B cell (primary cell): ENCODE measurements around the gene ING4. TPM values are rescaled to one million over a fixed set of nuclear protein-coding genes. Genes with fewer than 3 reads are reported as not detected.

Experiments
- ATAC-seq: fragments of 200-7000 bp; cut with Tn5 transposase; one replicate; pipeline ENCODE4 v1.10.0; 2021; ENCODE audit warnings: low read depth, mild to moderate bottlenecking, moderate number of reproducible peaks, moderate library complexity
- CTCF ChIA-PET: fragments of 350-600 bp; sonication (Branson Sonifier 250); formaldehyde crosslinking; loops from one replicate; lab custom pipeline; 2021; ENCODE audit warnings: antibody characterized with exemption, inconsistent platforms; lab: Charles Lee
- POLR2A ChIA-PET: fragments of 350-600 bp; sonication (Branson Sonifier 250); formaldehyde crosslinking; loops from one replicate; lab custom pipeline; 2021; ENCODE audit warnings: antibody characterized with exemption; lab: Charles Lee
- DNase-seq: peaks from one replicate; pipeline ENCODE4 v3.0.0; 2013
- H2AFZ ChIP-seq: 2 replicates; pipeline ENCODE4 v1.6.1; 2012; ENCODE audit warnings: mild to moderate bottlenecking, low read depth, low read length; ENCODE audit not compliant: insufficient read depth, poor library complexity, severe bottlenecking
- H3K27ac ChIP-seq, 2 donors: 1 replicate in 1 of 2; 2 replicates in 1 of 2; pipeline ENCODE4 v1.5.1; 2012 to 2013; ENCODE audit warnings: low read length in 2 of 2, mild to moderate bottlenecking in 2 of 2, moderate library complexity in 1 of 2
- H3K27me3 ChIP-seq, 4 experiments: fragments of 200-600 bp in 1 of 4; sonication (generic) in 1 of 4; replicated peaks in 1 of 4; 1 replicate in 2 of 4; 2 replicates in 2 of 4; pipeline versions ENCODE4 v1.6.1 to v1.7.0; 2013 to 2016; ENCODE audit warnings: low read length in 3 of 4, mild to moderate bottlenecking in 2 of 4, mixed read lengths in 1 of 4, moderate library complexity in 1 of 4; ENCODE audit not compliant: insufficient read depth in 4 of 4, control insufficient read depth in 3 of 4; ENCODE audit errors: control extremely low read depth in 1 of 4
- H3K36me3 ChIP-seq, 2 experiments: replicated peaks in 1 of 2; 1 replicate in 1 of 2; 2 replicates in 1 of 2; pipeline versions ENCODE4 v1.6.1 to v1.7.1; 2013; ENCODE audit warnings: low read length in 1 of 2; ENCODE audit not compliant: insufficient read depth in 2 of 2, control insufficient read depth in 1 of 2; ENCODE audit errors: control extremely low read depth in 1 of 2, extremely low read depth in 1 of 2
- H3K4me1 ChIP-seq, 2 donors: fragments of 200-600 bp in 1 of 2; sonication (generic) in 1 of 2; 1 replicate in 1 of 2; 2 replicates in 1 of 2; pipeline versions ENCODE4 v1.5.1 to v1.6.1; 2013 to 2017; ENCODE audit warnings: low read length in 2 of 2; ENCODE audit not compliant: control insufficient read depth in 2 of 2, insufficient read depth in 2 of 2
- H3K4me2 ChIP-seq: replicated peaks from 2 replicates; pipeline ENCODE3; 2012; ENCODE audit warnings: mild to moderate bottlenecking, low read depth, low read length; ENCODE audit not compliant: poor library complexity, severe bottlenecking
- H3K4me3 ChIP-seq, 5 experiments: fragments of 200-600 bp in 1 of 5; sonication (generic) in 1 of 5; 1 replicate in 3 of 5; 2 replicates in 2 of 5; pipeline versions ENCODE4 v1.5.1 to v1.7.0; 2011 to 2016; ENCODE audit warnings: low read length in 4 of 5, mild to moderate bottlenecking in 4 of 5, low read depth in 2 of 5, control low read depth in 1 of 5, moderate library complexity in 1 of 5; ENCODE audit not compliant: insufficient read depth in 1 of 5; ENCODE audit errors: control extremely low read depth in 1 of 5, extremely low read depth in 1 of 5
- H3K79me2 ChIP-seq: fragments of 200-600 bp; sonication (generic); one replicate; pipeline ENCODE4 v1.6.0; 2016; ENCODE audit warnings: low read length; ENCODE audit not compliant: control insufficient read depth, insufficient read depth
- H3K9ac ChIP-seq: fragments of 200-600 bp; sonication (generic); 2 replicates; pipeline ENCODE4 v1.6.1; 2017; ENCODE audit warnings: mild to moderate bottlenecking, low read length, moderate library complexity
- H3K9me3 ChIP-seq, 3 donors: one replicate each; pipeline versions ENCODE4 v1.6.1 to v1.7.1; 2013; ENCODE audit warnings: low read length in 2 of 3; ENCODE audit not compliant: control insufficient read depth in 2 of 3, insufficient read depth in 1 of 3; ENCODE audit errors: control extremely low read depth in 1 of 3
- H4K20me1 ChIP-seq: 2 replicates; pipeline ENCODE4 v1.6.0; 2012; ENCODE audit warnings: mild to moderate bottlenecking, low read length; ENCODE audit not compliant: insufficient read depth, control insufficient read depth, poor library complexity, severe bottlenecking
- H3K27ac Mint-ChIP-seq: one replicate; pipeline ENCODE4 v1.8.0; 2021; ENCODE audit warnings: mixed read lengths
- H3K27me3 Mint-ChIP-seq: one replicate; pipeline ENCODE4 v1.8.0; 2021; ENCODE audit warnings: mixed read lengths
- H3K4me1 Mint-ChIP-seq: one replicate; pipeline ENCODE4 v1.8.0; 2021; ENCODE audit warnings: mixed read lengths
- H3K4me3 Mint-ChIP-seq: one replicate; pipeline ENCODE4 v1.8.0; 2021; ENCODE audit warnings: mixed read lengths
- H3K9me3 Mint-ChIP-seq: one replicate; pipeline ENCODE4 v1.8.0; 2022; ENCODE audit warnings: mixed read lengths; ENCODE audit not compliant: insufficient read depth
- EZH2 ChIP-seq: IDR thresholded peaks from 2 replicates; pipeline ENCODE4 v1.6.1; 2012; ENCODE audit warnings: borderline replicate concordance, low read depth, mild to moderate bottlenecking, moderate library complexity, low read length; ENCODE audit not compliant: insufficient read depth, poor library complexity, severe bottlenecking
- WGBS: methylation state at CpG from one replicate; pipeline ENCODE4 v1.1.5; 2013; ENCODE audit warnings: missing lambda C conversion rate; ENCODE audit not compliant: insufficient coverage; 5-methylcytosine and 5-hydroxymethylcytosine counted together
- intact Hi-C: fragments of 100-400 bp; cut with micrococcal nuclease; formaldehyde crosslinking; loops from one replicate; pipeline ENCODE4 v1.10.0; 2022
- polyA plus RNA-seq: library from polyadenylated mRNA; depleted of rRNA; stranded (reverse); fragments of >200 nt; gene quantifications from 2 replicates; pipeline ENCODE4 v1.2.3, GENCODE V29; 2012
- total RNA-seq, 2 donors: library from RNA; stranded (reverse); fragments of 120-200 nt in 1 of 2; gene quantifications; 1 replicate in 1 of 2; 2 replicates in 1 of 2; pipeline versions ENCODE4 v1.2.3 to v1.2.4, GENCODE V29; 2013 to 2022
- TF ChIP-seq, protein P1 (sequence below): fragments of 200-600 bp; IDR thresholded peaks from one replicate; pipeline ENCODE4 v1.8.0; 2022; ENCODE audit warnings: antibody characterized with exemption, mild to moderate bottlenecking

The ING4 gene
- total and polyA plus RNA-seq, 2 donors (not counting 1 experiment from before 2014, with no cell fraction given), result 81.1 to 110 TPM

GRCh38 chr12:6613776-6614512, 49.0 kb downstream of the ING4 start:
- peaks cover 14% of the 10 kb centered on the region for H4K20me1 ChIP-seq
- peaks cover 0 to 7% of the 10 kb centered on the region in 2 experiments for H3K36me3 ChIP-seq
- H3K27ac ChIP-seq, result peak overlapping the region; percentile 63 to 88
- intact Hi-C loops, result no loop called here
- CTCF ChIA-PET, result interaction anchor here (0.7 to 3.3 kb wide), 15 partner anchors 9 to 165 kb away, joined by 3 to 18 read pairs (median 4); partner anchors contain the start of genes ACRBP, MLF2 and PTMS
- peak; percentile 48 for ATAC-seq
- Mint-ChIP-seq H3K27me3 (no peaks in the 10 kb centered on the region), H3K27ac (peak overlapping the region; percentile 87), H3K9me3 (no peaks in the 10 kb centered on the region), H3K4me3 (peak overlapping the region; percentile 24), H3K4me1 (peaks cover 65% of the 10 kb centered on the region)
- DNase-seq, result peak; percentile 81
- no peak for TF ChIP-seq EZH2
- TF ChIP-seq, protein P1, sequence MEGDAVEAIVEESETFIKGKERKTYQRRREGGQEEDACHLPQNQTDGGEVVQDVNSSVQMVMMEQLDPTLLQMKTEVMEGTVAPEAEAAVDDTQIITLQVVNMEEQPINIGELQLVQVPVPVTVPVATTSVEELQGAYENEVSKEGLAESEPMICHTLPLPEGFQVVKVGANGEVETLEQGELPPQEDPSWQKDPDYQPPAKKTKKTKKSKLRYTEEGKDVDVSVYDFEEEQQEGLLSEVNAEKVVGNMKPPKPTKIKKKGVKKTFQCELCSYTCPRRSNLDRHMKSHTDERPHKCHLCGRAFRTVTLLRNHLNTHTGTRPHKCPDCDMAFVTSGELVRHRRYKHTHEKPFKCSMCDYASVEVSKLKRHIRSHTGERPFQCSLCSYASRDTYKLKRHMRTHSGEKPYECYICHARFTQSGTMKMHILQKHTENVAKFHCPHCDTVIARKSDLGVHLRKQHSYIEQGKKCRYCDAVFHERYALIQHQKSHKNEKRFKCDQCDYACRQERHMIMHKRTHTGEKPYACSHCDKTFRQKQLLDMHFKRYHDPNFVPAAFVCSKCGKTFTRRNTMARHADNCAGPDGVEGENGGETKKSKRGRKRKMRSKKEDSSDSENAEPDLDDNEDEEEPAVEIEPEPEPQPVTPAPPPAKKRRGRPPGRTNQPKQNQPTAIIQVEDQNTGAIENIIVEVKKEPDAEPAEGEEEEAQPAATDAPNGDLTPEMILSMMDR, result no peak
- peaks cover 32 to 51% of the 10 kb centered on the region in 2 donors for H3K4me1 ChIP-seq
- POLR2A ChIA-PET, result interaction anchor here (0.5 to 2.9 kb wide), 10 partner anchors 9 to 254 kb away, joined by 3 to 19 read pairs (median 5); partner anchors contain the start of genes COPS7A, LPAR5 and ZNF384
- H3K9me3 ChIP-seq, result no peaks in the 10 kb centered on the region
- peaks cover 39% of the 10 kb centered on the region for H3K79me2 ChIP-seq
- H3K4me2 ChIP-seq, result peak overlapping the region; percentile 74
- WGBS, result 25% methylated on average over 14 of the region's 21 CpGs
- peak overlapping the region; percentile 64 for H2AFZ ChIP-seq
- H3K27me3 ChIP-seq, result no peaks in the 10 kb centered on the region
- H3K4me3 ChIP-seq, result no peak overlapping the region
- H3K9ac ChIP-seq, result no peak overlapping the region
